ENCODE measurements around the gene VSTM2B. TPM values are rescaled to one million over a fixed set of nuclear protein-coding genes. Genes with fewer than 3 reads are reported as not detected.

Gene VSTM2B
- total RNA-seq, 1 experiment from 2014 or later = not detected

GRCh38 chr19:29527500-29528328 lies 1.9 kb downstream of the VSTM2B start:
- Histone ChIP-seq H3K36me3 (ENCODE audit: low read depth) (no peaks in the 10 kb centered on the region), H3K79me2 (ENCODE audit: low read depth) (no peaks in the 10 kb centered on the region), H4K20me1 (ENCODE audit: insufficient read depth) (no peaks in the 10 kb centered on the region), H3F3A (ENCODE audit: insufficient read depth, low read depth) (no peaks in the 10 kb centered on the region), H3K4me2 (no peak overlapping the region), H3K9me3 (ENCODE audit: insufficient read depth, low read depth) (no peaks in the 10 kb centered on the region), H3K4me1 (replicated peaks; ENCODE audit: insufficient read depth) (no peaks in the 10 kb centered on the region), H3K4me3 (no peak overlapping the region), H2AFZ (no peak overlapping the region), H3K27me3 (ENCODE audit: insufficient read depth, low read depth) (peaks cover 28% of the 10 kb centered on the region), H3K9me2 (ENCODE audit: insufficient read depth) (no peaks in the 10 kb centered on the region), H3K27ac (no peak overlapping the region)
- POLR2A ChIA-PET (ENCODE audit: unreplicated experiment) = no interaction called here
- no TSS peak for BruUV-seq (replicated peaks)
- intact Hi-C loops (cut with micrococcal nuclease; ENCODE audit: unreplicated experiment) = no loop called here
- TF ChIP-seq EZH2 (IDR thresholded peaks at IDR 0.05; ENCODE audit: low read depth) = no peak
- no peak for DNase-seq
- CTCF ChIA-PET = no interaction called here

GRCh38 chr19:29528350-29528945 lies 2.7 kb downstream of the VSTM2B start:
- H3K79me2 ChIP-seq (ENCODE audit: low read depth) = no peaks in the 10 kb centered on the region
- no peak overlapping the region for H2AFZ ChIP-seq
- no peaks in the 10 kb centered on the region for H3K9me2 ChIP-seq (ENCODE audit: insufficient read depth)
- no peak overlapping the region for H3K4me2 ChIP-seq
- H3K27me3 ChIP-seq (ENCODE audit: insufficient read depth, low read depth) = peaks cover 30% of the 10 kb centered on the region
- H3K4me1 ChIP-seq (replicated peaks; ENCODE audit: insufficient read depth) = no peaks in the 10 kb centered on the region
- no peak overlapping the region for H3K4me3 ChIP-seq
- BruUV-seq (replicated peaks) = no TSS peak
- no peak for TF ChIP-seq EZH2 (IDR thresholded peaks at IDR 0.05; ENCODE audit: low read depth)
- TF ChIP-seq CTCF (conservative IDR thresholded peaks at IDR 0.05) = no peak
- H3K36me3 ChIP-seq (ENCODE audit: low read depth) = no peaks in the 10 kb centered on the region
- no peak overlapping the region for H3K27ac ChIP-seq
- intact Hi-C loops (cut with micrococcal nuclease; ENCODE audit: unreplicated experiment) = no loop called here
- DNase-seq = no peak
- CTCF ChIA-PET = no interaction called here
- H4K20me1 ChIP-seq (ENCODE audit: insufficient read depth) = no peaks in the 10 kb centered on the region
- POLR2A ChIA-PET (ENCODE audit: unreplicated experiment) = no interaction called here
- H3K9me3 ChIP-seq (ENCODE audit: insufficient read depth, low read depth) = no peaks in the 10 kb centered on the region
- H3F3A ChIP-seq (ENCODE audit: insufficient read depth, low read depth) = no peaks in the 10 kb centered on the region

GRCh38 chr19:29528946-29529645 lies 3.3 kb downstream of the VSTM2B start:
- H3K4me2 ChIP-seq = no peak overlapping the region
- CTCF ChIA-PET = no interaction called here

More at GRCh38 chr19:29528946-29529645, 3.3 kb downstream of the VSTM2B start:
- DNase-seq = no peak
- H3K4me3 ChIP-seq = no peak overlapping the region
- no peaks in the 10 kb centered on the region for H3K36me3 ChIP-seq (ENCODE audit: low read depth)
- intact Hi-C loops (cut with micrococcal nuclease; ENCODE audit: unreplicated experiment) = no loop called here
- peaks cover 30% of the 10 kb centered on the region for H3K27me3 ChIP-seq (ENCODE audit: insufficient read depth, low read depth)
- no peaks in the 10 kb centered on the region for H4K20me1 ChIP-seq (ENCODE audit: insufficient read depth)
- H3F3A ChIP-seq (ENCODE audit: insufficient read depth, low read depth) = no peaks in the 10 kb centered on the region
- no peaks in the 10 kb centered on the region for H3K9me3 ChIP-seq (ENCODE audit: insufficient read depth, low read depth)
- H3K9me2 ChIP-seq (ENCODE audit: insufficient read depth) = no peaks in the 10 kb centered on the region
- H3K79me2 ChIP-seq (ENCODE audit: low read depth) = no peaks in the 10 kb centered on the region
- no peaks in the 10 kb centered on the region for H3K4me1 ChIP-seq (replicated peaks; ENCODE audit: insufficient read depth)
- TF ChIP-seq EZH2 (IDR thresholded peaks at IDR 0.05; ENCODE audit: low read depth) (no peak), CTCF (conservative IDR thresholded peaks at IDR 0.05) (no peak)
- no TSS peak for BruUV-seq (replicated peaks)
- H2AFZ ChIP-seq = no peak overlapping the region
- POLR2A ChIA-PET (ENCODE audit: unreplicated experiment) = no interaction called here
- no peak overlapping the region for H3K27ac ChIP-seq
